Thyroid gland (tissue), 4 donors: Measurements from ENCODE around the gene PLCB1. TPM values are rescaled to one million over a fixed set of nuclear protein-coding genes. Genes with fewer than 3 reads are reported as not detected.

Experiments
- DNase-seq, 2 donors: peaks; one replicate each; pipeline ENCODE4 v3.0.0-alpha.2; 2019
- H3K27ac ChIP-seq, 3 donors: fragments of 200-600 bp; sonication (generic); 1 replicate in 2 of 3; 2 replicates in 1 of 3; pipeline ENCODE4 v1.5.1; 2016 to 2019; ENCODE audit warnings: mild to moderate bottlenecking in 1 of 3, moderate library complexity in 1 of 3
- H3K27me3 ChIP-seq: fragments of 200-600 bp; sonication (generic); one replicate; pipeline ENCODE4 v1.5.1; 2019
- H3K36me3 ChIP-seq, 2 donors: fragments of 200-600 bp; sonication (generic); one replicate each; pipeline ENCODE4 v1.5.1; 2016 to 2019
- H3K4me1 ChIP-seq, 2 donors: fragments of 200-600 bp; sonication (generic); one replicate each; pipeline ENCODE4 v1.5.1; 2017 to 2019
- H3K4me3 ChIP-seq, 3 donors: fragments of 200-600 bp; sonication (generic); replicated peaks in 1 of 3; 1 replicate in 2 of 3; 2 replicates in 1 of 3; pipeline ENCODE4 v1.5.1; 2016; ENCODE audit warnings: mild to moderate bottlenecking in 1 of 3
- H3K9me3 ChIP-seq: fragments of 200-600 bp; sonication (generic); one replicate; pipeline ENCODE4 v1.5.1; 2017
- POLR2A ChIP-seq, 2 donors: fragments of 450-650 bp; IDR thresholded peaks; one replicate each; pipeline ENCODE4 v1.6.1; 2017; ENCODE audit warnings: antibody characterized with exemption in 2 of 2, mild to moderate bottlenecking in 2 of 2, moderate library complexity in 1 of 2
- WGBS, 2 donors: methylation state at CpG; one replicate each; pipeline ENCODE4 v1.1.5; 2017; 5-methylcytosine and 5-hydroxymethylcytosine counted together
- intact Hi-C: fragments of 100-400 bp; cut with DNase I; formaldehyde crosslinking; loops from one replicate; pipeline ENCODE4 v1.15.1; 2023
- total RNA-seq, 4 donors: library from RNA; depleted of rRNA; stranded (reverse); fragments of >200 nt; gene quantifications; one replicate each; pipeline ENCODE4 v1.2.3, GENCODE V29; 2016
- TF ChIP-seq, protein P1 (sequence below), 6 experiments: fragments of 200-600 bp in 3 of 6; fragments of 450-650 bp in 3 of 6; sonication (generic) in 3 of 6; IDR thresholded peaks; one replicate each; pipeline ENCODE4 v1.5.1; 2016 to 2019; ENCODE audit warnings: antibody characterized with exemption in 6 of 6, mild to moderate bottlenecking in 2 of 6, inconsistent platforms in 1 of 6, moderate library complexity in 1 of 6

Gene PLCB1
- total RNA-seq, 4 donors from 2014 or later: 7.3 to 14.1 (median 11.0) TPM

GRCh38 chr20:8200220-8200619 is 68.2 kb downstream of the PLCB1 start:
- Histone ChIP-seq H3K9me3 (no peaks in the 10 kb centered on the region), H3K36me3 (no peaks in the 10 kb centered on the region), H3K4me3 (no peak overlapping the region), H3K27me3 (no peaks in the 10 kb centered on the region), H3K4me1 (no peaks in the 10 kb centered on the region), H3K27ac (no peak overlapping the region)
- intact Hi-C loops: no loop called here
- no peak for DNase-seq
- TF ChIP-seq, protein P1, sequence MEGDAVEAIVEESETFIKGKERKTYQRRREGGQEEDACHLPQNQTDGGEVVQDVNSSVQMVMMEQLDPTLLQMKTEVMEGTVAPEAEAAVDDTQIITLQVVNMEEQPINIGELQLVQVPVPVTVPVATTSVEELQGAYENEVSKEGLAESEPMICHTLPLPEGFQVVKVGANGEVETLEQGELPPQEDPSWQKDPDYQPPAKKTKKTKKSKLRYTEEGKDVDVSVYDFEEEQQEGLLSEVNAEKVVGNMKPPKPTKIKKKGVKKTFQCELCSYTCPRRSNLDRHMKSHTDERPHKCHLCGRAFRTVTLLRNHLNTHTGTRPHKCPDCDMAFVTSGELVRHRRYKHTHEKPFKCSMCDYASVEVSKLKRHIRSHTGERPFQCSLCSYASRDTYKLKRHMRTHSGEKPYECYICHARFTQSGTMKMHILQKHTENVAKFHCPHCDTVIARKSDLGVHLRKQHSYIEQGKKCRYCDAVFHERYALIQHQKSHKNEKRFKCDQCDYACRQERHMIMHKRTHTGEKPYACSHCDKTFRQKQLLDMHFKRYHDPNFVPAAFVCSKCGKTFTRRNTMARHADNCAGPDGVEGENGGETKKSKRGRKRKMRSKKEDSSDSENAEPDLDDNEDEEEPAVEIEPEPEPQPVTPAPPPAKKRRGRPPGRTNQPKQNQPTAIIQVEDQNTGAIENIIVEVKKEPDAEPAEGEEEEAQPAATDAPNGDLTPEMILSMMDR (IDR thresholded peaks at IDR 0.05): no peak
- TF ChIP-seq POLR2A (IDR thresholded peaks at IDR 0.05): no peak

- Histone ChIP-seq H3K27me3 (no peaks in the 10 kb centered on the region), H3K9me3 (no peaks in the 10 kb centered on the region), H3K4me1 (no peaks in the 10 kb centered on the region), H3K36me3 (no peaks in the 10 kb centered on the region), H3K27ac (no peak overlapping the region), H3K4me3 (no peak overlapping the region)
- WGBS, 2 donors: 94 to 96% methylated on average over 1 of the region's 1 CpG
- no peak for TF ChIP-seq POLR2A (IDR thresholded peaks at IDR 0.05)
- TF ChIP-seq, protein P1 (IDR thresholded peaks at IDR 0.05): no peak
- intact Hi-C loops: no loop called here
- no peak for DNase-seq
Observed at GRCh38 chr20:8203366-8203765, 71.3 kb downstream of the PLCB1 start.

- WGBS, 2 donors: 93 to 96% methylated on average over 1 of the region's 1 CpG
- intact Hi-C loops: no loop called here
Observed at GRCh38 chr20:8205996-8206395, 73.9 kb downstream of the PLCB1 start.

DNA sequence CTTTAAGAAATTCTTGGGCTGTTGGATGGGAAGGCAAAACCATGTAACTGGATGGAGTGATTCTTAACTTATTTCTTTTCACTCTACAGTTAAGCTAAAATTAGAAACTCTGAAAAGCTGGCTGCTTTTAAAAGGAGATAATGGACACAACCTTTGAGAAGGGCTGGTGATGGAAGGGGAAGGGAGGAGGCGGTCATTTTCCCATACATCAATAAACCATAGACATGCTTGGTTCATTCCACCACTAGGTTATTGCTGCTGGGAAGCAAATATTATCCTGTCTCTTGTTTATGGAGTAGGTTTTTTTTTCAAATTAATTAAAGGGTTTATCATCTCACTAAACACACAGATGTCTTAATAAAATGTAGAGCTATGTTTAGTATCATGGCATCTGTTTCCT is 76.2 kb downstream of the PLCB1 start:
- TF ChIP-seq, protein P1 (IDR thresholded peaks at IDR 0.05): no peak
- TF ChIP-seq POLR2A (IDR thresholded peaks at IDR 0.05): no peak
- Histone ChIP-seq H3K27me3 (no peaks in the 10 kb centered on the region), H3K9me3 (no peaks in the 10 kb centered on the region), H3K4me3 (no peak overlapping the region), H3K27ac (no peak overlapping the region), H3K36me3 (no peaks in the 10 kb centered on the region), H3K4me1 (no peaks in the 10 kb centered on the region)
- 93 to 98% methylated on average over 1 of the region's 1 CpG for WGBS, 2 donors
- intact Hi-C loops: no loop called here
- no peak for DNase-seq

More at GRCh38 chr20:8205996-8206395, 73.9 kb downstream of the PLCB1 start:
- no peaks in the 10 kb centered on the region for H3K36me3 ChIP-seq
- TF ChIP-seq POLR2A (IDR thresholded peaks at IDR 0.05): no peak
- TF ChIP-seq, protein P1 (IDR thresholded peaks at IDR 0.05): no peak
- no peaks in the 10 kb centered on the region for H3K27me3 ChIP-seq
- no peaks in the 10 kb centered on the region for H3K9me3 ChIP-seq
- no peak overlapping the region for H3K27ac ChIP-seq
- no peak overlapping the region for H3K4me3 ChIP-seq
- no peaks in the 10 kb centered on the region for H3K4me1 ChIP-seq
- no peak for DNase-seq

GRCh38 chr20:8209061-8209460 is 77.0 kb downstream of the PLCB1 start:
- no peak overlapping the region for H3K4me3 ChIP-seq
- no peak for DNase-seq
- TF ChIP-seq, protein P1 (IDR thresholded peaks at IDR 0.05): no peak
- no peak for TF ChIP-seq POLR2A (IDR thresholded peaks at IDR 0.05)
- no peaks in the 10 kb centered on the region for H3K27me3 ChIP-seq
- intact Hi-C loops: no loop called here
- no peaks in the 10 kb centered on the region for H3K9me3 ChIP-seq
- WGBS, 2 donors: 36 to 47% methylated on average over 2 of the region's 2 CpGs
- H3K36me3 ChIP-seq: no peaks in the 10 kb centered on the region
- H3K4me1 ChIP-seq: no peaks in the 10 kb centered on the region
- no peak overlapping the region for H3K27ac ChIP-seq
